Gastrocnemius medialis (tissue), 4 donors: ENCODE results near the gene CDKL5. TPM values are rescaled to one million over a fixed set of nuclear protein-coding genes. Genes with fewer than 3 reads are reported as not detected.

ENCODE experiments used
- ATAC-seq, 2 donors: fragments of 150-250 bp; one replicate each; pipeline ENCODE4 v1.9.1; 2016
- DNase-seq, 2 donors: peaks; one replicate each; pipeline ENCODE4 v3.0.0-alpha.2; 2019
- H3K27ac ChIP-seq, 4 donors: fragments of 200-600 bp; sonication (generic); 1 replicate in 1 of 4; 2 replicates in 3 of 4; pipeline ENCODE4 v1.5.1; 2016 to 2018; ENCODE audit warnings: mild to moderate bottlenecking in 2 of 4, moderate library complexity in 1 of 4
- H3K27me3 ChIP-seq, 3 donors: fragments of 200-600 bp; sonication (generic) in 2 of 3; 1 replicate in 1 of 3; 2 replicates in 2 of 3; pipeline versions ENCODE4 v1.5.1 to v1.6.0; 2016 to 2019; ENCODE audit warnings: mild to moderate bottlenecking in 1 of 3, moderate library complexity in 1 of 3
- H3K36me3 ChIP-seq, 2 donors: fragments of 200-600 bp; sonication (generic) in 1 of 2; one replicate each; pipeline ENCODE4 v1.5.1; 2017 to 2018
- H3K4me1 ChIP-seq, 2 donors: fragments of 200-600 bp; sonication (generic) in 1 of 2; one replicate each; pipeline ENCODE4 v1.5.1; 2016 to 2017; ENCODE audit warnings: mild to moderate bottlenecking in 2 of 2
- H3K4me3 ChIP-seq, 4 donors: fragments of 200-600 bp; sonication (generic) in 3 of 4; 1 replicate in 1 of 4; 2 replicates in 3 of 4; pipeline ENCODE4 v1.5.1; 2016 to 2019; ENCODE audit warnings: mild to moderate bottlenecking in 2 of 4
- H3K9me3 ChIP-seq, 3 donors: fragments of 200-600 bp; sonication (generic) in 2 of 3; 1 replicate in 1 of 3; 2 replicates in 2 of 3; pipeline ENCODE4 v1.5.1; 2016 to 2019
- CTCF ChIP-seq, 5 experiments: fragments of 450-650 bp in 3 of 5; fragments of 200-600 bp in 2 of 5; sonication (generic) in 2 of 5; IDR thresholded peaks in 4 of 5; conservative IDR thresholded peaks in 1 of 5; 1 replicate in 4 of 5; 2 replicates in 1 of 5; pipeline ENCODE4 v1.5.1; 2016 to 2019; ENCODE audit warnings: antibody characterized with exemption in 5 of 5, mild to moderate bottlenecking in 3 of 5, moderate library complexity in 3 of 5
- POLR2A ChIP-seq, 2 donors: fragments of 450-650 bp; IDR thresholded peaks; one replicate each; pipeline ENCODE4 v1.6.1; 2017; ENCODE audit warnings: antibody characterized with exemption in 2 of 2, mild to moderate bottlenecking in 2 of 2, moderate library complexity in 2 of 2
- in situ Hi-C, 4 donors: fragments of 200-750 bp; cut with MboI; loops; one replicate each; pipeline versions ENCODE4 v1.15.0 to v1.8.0; 2017; ENCODE audit warnings: low sequenced_read_pairs in 4 of 4
- intact Hi-C: fragments of 100-400 bp; cut with DNase I; formaldehyde crosslinking; loops from one replicate; pipeline ENCODE4 v1.15.1; 2023; ENCODE audit warnings: low total_unique reads
- total RNA-seq, 4 donors: library from RNA; depleted of rRNA; stranded (reverse); fragments of >200 nt; gene quantifications; one replicate each; pipeline versions ENCODE4 v1.1.0 to v1.2.3, GENCODE V29; 2016

CDKL5 gene
- total RNA-seq, 4 donors from 2014 or later = 1.5 to 3.0 (median 2.8) TPM

DNA sequence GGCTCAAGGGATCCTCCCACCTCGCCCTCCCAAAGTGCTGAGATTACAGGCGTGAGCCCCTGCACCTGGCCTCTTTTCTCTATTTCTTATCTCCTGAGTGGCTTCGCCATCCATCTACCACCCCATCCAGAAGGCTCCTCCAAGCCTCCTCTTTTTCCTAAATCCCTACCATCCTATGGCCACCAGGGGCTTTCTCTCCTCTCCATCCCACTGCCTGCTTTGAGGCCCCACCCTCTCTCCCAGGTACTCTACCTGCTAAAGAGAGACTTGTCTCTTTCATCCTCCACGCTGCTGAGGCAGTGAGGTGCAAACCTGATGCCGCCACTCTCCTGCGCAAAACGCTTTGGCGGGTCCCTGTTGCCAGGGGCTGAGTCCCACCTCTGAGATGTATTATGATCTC lies 239.5 kb downstream of the CDKL5 start:
- no peak for TF ChIP-seq CTCF (IDR thresholded peaks at IDR 0.05 in 4 of 5, conservative IDR thresholded peaks at IDR 0.05 in 1 of 5)
- no peak for TF ChIP-seq POLR2A (IDR thresholded peaks at IDR 0.05)
- DNase-seq = no peak
- Histone ChIP-seq H3K9me3 (no peaks in the 10 kb centered on the region), H3K4me1 (no peaks in the 10 kb centered on the region), H3K27ac (no peak overlapping the region), H3K4me3 (no peak overlapping the region), H3K27me3 (no peaks in the 10 kb centered on the region), H3K36me3 (no peaks in the 10 kb centered on the region)
- intact Hi-C loops (no loop called here), in situ Hi-C loops (no loop called here)
- ATAC-seq = no peak

DNA sequence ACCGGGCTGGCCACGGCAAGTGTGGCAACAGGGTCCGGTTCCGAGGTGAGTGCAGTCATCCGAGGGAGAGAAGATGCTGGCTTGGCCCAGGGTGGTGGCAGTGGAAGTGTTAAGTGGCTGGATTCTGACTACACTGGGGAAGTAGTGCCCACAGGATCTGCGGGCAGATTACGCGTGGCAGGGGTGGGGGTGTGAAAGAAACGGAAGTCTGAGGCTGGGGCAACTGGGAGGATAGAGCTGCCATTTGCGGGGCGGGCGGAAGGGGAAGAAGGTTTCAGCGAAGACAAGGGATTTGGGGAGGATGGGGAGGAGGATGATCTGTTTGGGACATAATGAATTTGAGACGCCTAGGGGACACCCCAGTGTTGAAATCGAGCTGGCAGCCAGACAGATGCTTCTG lies 241.2 kb downstream of the CDKL5 start:
- Histone ChIP-seq H3K27me3 (no peaks in the 10 kb centered on the region), H3K27ac (no peak overlapping the region), H3K4me3 (no peak overlapping the region), H3K9me3 (no peaks in the 10 kb centered on the region), H3K4me1 (no peaks in the 10 kb centered on the region), H3K36me3 (no peaks in the 10 kb centered on the region)
- ATAC-seq = no peak
- in situ Hi-C loops = no loop called here
- TF ChIP-seq POLR2A (IDR thresholded peaks at IDR 0.05) (no peak), CTCF (IDR thresholded peaks at IDR 0.05 in 4 of 5, conservative IDR thresholded peaks at IDR 0.05 in 1 of 5) (no peak)
- DNase-seq = no peak
- intact Hi-C loops = no loop called here

GRCh38 chrX:18668071-18668835 lies 242.8 kb downstream of the CDKL5 start:
- ATAC-seq = no peak
- no peak overlapping the region for H3K4me3 ChIP-seq
- H3K27ac ChIP-seq = no peak overlapping the region
- no peak for TF ChIP-seq POLR2A (IDR thresholded peaks at IDR 0.05)
- no peak for TF ChIP-seq CTCF (IDR thresholded peaks at IDR 0.05 in 4 of 5, conservative IDR thresholded peaks at IDR 0.05 in 1 of 5)
- no peaks in the 10 kb centered on the region for H3K9me3 ChIP-seq
- DNase-seq = no peak
- intact Hi-C loops (no loop called here), in situ Hi-C loops (no loop called here)
- H3K27me3 ChIP-seq = no peaks in the 10 kb centered on the region
- no peaks in the 10 kb centered on the region for H3K4me1 ChIP-seq
- H3K36me3 ChIP-seq = no peaks in the 10 kb centered on the region

GRCh38 chrX:18672008-18672407 lies 246.6 kb downstream of the CDKL5 start, which contains the start of gene RS1:
TSS of gene RS1 (minus strand) at chrX:18672108. CDS start at chrX:18672068, 40 bp downstream.
- DNase-seq = no peak
- H3K4me3 ChIP-seq = no peak within 1 kb of the TSS
- in situ Hi-C loops (no loop called here), intact Hi-C loops (loop anchor here (10.0 kb wide), 1 partner anchor 673 kb away; the partner anchor contains the start of gene PDHA1)
- no peaks in the 10 kb centered on the region for H3K9me3 ChIP-seq
- H3K4me1 ChIP-seq = peaks cover 0 to 4% of the 10 kb centered on the region in 2 donors
- no peaks in the 10 kb centered on the region for H3K27me3 ChIP-seq
- no peaks in the 10 kb centered on the region for H3K36me3 ChIP-seq
- no peak for TF ChIP-seq CTCF (IDR thresholded peaks at IDR 0.05 in 4 of 5, conservative IDR thresholded peaks at IDR 0.05 in 1 of 5)
- TF ChIP-seq POLR2A (IDR thresholded peaks at IDR 0.05) = no peak
- no peak within 1 kb of the TSS for H3K27ac ChIP-seq
- ATAC-seq = no peak
